VCaP (cell line): ENCODE measurements around the gene BICDL1.

ENCODE experiments used
- H3K27ac ChIP-seq: fragments of 450-650 bp; 2 replicates; pipeline ENCODE4 v1.5.1; 2017
- TF ChIP-seq, protein P1 (sequence below): fragments of 450-650 bp; conservative IDR thresholded peaks from 2 replicates; pipeline ENCODE4 v1.5.1; 2017; ENCODE audit warnings: mild to moderate bottlenecking, moderate library complexity

BICDL1 gene

DNA sequence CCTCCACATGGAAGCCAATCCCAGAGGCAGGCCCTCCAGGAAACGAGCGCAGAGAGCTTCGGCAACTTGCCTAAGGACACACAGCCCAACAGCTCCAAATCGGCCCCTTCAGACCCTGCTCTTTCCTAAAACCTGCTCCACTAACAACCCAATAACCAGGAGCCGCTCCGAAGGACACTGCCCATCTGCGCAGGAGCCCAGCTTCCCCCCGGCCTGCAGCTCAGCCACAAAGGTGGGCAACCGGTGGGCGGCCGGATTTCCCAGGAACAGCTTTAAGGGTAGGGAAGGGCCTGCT, 114.0 kb downstream of the BICDL1 start:
- no peak overlapping the region for H3K27ac ChIP-seq
- TF ChIP-seq, protein P1, sequence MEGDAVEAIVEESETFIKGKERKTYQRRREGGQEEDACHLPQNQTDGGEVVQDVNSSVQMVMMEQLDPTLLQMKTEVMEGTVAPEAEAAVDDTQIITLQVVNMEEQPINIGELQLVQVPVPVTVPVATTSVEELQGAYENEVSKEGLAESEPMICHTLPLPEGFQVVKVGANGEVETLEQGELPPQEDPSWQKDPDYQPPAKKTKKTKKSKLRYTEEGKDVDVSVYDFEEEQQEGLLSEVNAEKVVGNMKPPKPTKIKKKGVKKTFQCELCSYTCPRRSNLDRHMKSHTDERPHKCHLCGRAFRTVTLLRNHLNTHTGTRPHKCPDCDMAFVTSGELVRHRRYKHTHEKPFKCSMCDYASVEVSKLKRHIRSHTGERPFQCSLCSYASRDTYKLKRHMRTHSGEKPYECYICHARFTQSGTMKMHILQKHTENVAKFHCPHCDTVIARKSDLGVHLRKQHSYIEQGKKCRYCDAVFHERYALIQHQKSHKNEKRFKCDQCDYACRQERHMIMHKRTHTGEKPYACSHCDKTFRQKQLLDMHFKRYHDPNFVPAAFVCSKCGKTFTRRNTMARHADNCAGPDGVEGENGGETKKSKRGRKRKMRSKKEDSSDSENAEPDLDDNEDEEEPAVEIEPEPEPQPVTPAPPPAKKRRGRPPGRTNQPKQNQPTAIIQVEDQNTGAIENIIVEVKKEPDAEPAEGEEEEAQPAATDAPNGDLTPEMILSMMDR: no peak

GRCh38 chr12:120103371-120103770, 114.3 kb downstream of the BICDL1 start:
- TF ChIP-seq, protein P1: no peak
- H3K27ac ChIP-seq: no peak overlapping the region

DNA sequence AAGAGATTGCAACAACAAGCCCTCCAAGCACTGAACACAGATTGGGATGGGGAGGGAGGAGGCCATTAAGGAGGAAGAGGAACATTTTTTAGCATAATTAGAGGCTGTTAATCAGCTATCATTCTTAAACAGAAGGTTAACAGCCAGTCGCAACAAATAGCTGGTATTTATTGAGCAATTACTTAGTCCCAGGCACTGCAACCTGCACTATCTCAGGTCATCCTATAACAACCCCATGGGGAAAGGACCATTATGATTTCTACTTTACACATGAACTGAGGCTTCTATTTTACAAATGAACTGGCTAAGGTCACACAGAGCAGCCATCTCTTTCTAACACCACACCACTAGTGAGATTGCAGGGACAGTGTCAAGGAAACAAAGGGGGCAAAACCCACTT, 117.1 kb downstream of the BICDL1 start:
- H3K27ac ChIP-seq: no peak overlapping the region
- TF ChIP-seq, protein P1: no peak

- TF ChIP-seq, protein P1: no peak
- no peak overlapping the region for H3K27ac ChIP-seq
Observed at GRCh38 chr12:120109570-120110267, 120.7 kb downstream of the BICDL1 start.

DNA sequence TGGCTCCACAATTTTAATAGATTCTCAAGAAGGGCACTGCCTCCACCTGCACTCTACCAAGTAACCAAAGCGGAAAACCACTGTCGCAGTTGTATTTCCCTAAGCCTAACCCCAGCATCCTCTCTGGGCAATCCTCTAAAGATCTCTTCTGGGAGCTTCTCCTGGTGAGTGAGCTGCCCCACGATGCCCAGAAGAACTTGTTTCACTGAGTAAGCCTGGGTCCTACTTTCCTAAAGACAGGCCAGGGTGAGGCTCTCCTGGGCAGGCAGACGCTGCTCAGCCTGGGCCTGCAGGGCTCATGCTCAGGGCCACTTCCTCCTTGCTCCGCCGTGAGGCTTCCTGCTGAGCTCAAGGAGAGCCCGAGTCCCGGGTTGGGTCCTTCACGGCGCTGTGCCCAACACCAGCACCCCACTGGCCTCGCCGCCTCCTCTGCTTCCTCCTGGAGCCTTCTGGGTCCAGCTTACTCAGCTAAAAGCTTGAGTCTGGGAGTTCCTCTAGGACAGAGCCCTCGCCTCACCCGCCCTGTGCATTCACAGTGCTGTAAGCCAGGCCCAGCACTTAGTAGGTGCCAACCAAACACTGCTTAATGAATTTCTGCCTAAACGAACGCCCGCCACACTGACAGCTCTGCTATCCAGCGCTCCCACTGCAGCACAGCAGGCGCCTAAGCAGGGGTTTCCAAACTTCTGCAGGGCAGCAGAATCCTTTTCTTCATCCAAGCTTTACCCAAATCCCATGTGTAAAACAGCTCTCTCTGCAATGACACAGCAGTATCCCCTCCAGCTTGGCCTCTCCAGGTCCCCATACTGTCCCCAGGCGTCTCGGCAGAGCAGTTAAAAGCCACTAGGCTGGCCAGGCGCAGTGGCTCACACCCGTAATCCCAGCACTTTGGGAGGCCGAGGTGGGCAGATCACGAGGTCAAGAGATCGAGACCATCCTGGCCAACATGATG, 121.8 kb downstream of the BICDL1 start:
- H3K27ac ChIP-seq: no peak overlapping the region

DNA sequence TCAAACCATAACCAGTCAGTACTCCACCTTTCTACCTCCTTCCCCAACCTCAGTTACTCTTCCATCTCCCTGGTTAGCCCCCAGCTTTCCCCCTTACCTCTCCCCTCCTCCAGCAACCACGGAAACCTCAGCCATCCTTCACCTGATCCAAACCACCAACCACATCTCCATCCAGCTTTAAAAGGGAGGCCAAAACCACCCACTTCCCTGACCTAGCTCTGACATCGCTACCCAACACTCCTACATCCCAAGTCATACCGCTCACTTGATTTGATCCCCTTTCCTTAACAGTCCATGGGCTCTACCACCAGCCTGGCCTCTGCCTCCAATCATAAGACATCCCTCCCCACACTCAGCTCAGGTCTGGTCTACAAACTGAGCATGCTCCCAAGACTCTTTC, 126.0 kb downstream of the BICDL1 start:
- TF ChIP-seq, protein P1: no peak
- H3K27ac ChIP-seq: peak overlapping the region; percentile 95; the same call in 1 of the 2 replicates

More for the DNA sequence above, 121.8 kb downstream of the BICDL1 start:
- TF ChIP-seq, protein P1: no peak

DNA sequence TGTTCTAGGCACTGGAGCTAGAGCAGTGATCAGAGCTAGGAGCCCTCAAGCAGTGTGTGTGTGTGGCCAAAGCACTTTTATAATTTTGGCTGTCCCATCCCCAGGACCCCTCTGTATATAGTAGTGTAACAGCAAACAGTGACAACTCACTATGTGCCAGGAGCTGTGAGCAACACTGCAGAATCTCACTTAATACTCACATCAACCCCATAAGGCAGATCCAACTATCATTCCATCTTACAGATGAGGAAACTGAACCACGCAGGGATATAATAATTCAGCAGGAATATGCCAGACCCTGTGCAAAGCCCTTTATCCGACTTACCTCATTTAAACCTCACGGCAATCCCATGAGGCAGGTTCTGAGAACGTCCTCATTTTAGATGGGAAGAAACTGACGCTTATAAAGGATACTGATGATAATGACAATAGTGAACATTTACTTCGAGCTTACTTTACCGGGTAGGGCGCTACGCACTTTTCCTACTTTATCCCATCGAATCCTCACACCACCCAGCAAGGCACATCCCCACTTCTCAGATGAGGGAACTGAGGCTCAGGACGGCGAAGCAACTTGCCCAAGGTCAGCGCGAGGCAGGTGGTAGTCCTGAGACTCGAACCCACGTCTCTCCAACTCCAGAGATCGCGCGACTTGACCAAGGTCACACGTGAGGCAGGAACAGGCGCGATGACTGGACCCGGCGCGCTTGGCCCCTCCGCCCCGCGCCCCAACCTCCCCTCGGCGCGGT, 126.8 kb downstream of the BICDL1 start:
- H3K27ac ChIP-seq: peak overlapping the region; percentile 95
- TF ChIP-seq, protein P1: no peak
